ENCODE data around the gene ZNF483.

ZNF483 gene

DNA sequence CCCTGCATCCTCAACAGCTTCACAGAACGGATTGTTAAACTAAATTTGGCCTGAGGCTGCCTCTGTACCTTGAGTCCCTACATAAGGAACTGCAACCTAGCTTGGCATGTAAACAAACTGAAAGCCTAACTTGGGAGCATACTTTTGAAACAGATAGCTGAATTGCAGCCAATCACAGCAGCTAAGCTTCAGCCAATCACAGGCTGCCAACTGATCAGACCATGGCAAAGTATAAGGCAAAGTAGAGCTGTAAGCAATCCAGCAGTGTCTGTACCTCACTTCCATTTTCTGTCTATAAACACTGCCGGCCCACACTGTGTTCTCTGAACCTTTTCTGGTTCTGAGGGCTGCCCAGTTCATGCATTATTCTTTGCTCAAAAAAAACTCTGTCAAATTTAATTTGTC lies 8.9 kb upstream of the ZNF483 start:
- FAIRE-seq: no peak
- DNase-seq (ENCODE audit: insufficient read length, low spot score): no peak
- TF ChIP-seq, protein P1, sequence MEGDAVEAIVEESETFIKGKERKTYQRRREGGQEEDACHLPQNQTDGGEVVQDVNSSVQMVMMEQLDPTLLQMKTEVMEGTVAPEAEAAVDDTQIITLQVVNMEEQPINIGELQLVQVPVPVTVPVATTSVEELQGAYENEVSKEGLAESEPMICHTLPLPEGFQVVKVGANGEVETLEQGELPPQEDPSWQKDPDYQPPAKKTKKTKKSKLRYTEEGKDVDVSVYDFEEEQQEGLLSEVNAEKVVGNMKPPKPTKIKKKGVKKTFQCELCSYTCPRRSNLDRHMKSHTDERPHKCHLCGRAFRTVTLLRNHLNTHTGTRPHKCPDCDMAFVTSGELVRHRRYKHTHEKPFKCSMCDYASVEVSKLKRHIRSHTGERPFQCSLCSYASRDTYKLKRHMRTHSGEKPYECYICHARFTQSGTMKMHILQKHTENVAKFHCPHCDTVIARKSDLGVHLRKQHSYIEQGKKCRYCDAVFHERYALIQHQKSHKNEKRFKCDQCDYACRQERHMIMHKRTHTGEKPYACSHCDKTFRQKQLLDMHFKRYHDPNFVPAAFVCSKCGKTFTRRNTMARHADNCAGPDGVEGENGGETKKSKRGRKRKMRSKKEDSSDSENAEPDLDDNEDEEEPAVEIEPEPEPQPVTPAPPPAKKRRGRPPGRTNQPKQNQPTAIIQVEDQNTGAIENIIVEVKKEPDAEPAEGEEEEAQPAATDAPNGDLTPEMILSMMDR (IDR thresholded peaks at IDR 0.05; ENCODE audit: insufficient read depth, missing control alignments): no peak

DNA sequence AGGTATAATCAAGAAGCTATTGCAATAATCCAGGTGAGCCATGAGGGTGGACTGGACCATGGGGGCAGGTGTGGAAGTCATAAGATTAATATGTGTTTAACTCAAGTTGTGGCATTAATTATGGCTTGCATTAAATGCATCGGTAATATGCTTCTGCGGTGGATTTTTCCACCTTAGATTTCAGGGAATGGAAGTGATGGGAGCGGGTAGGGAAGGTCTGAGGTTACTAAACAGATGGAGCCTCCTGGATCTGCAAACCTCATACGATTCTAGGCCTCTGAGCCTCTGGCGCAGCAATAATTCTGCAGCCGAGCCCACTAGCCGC lies 286 bp upstream of the ZNF483 start:
- DNase-seq (ENCODE audit: insufficient read length, low spot score) (no peak), FAIRE-seq (no peak)
- TF ChIP-seq, protein P1 (IDR thresholded peaks at IDR 0.05; ENCODE audit: insufficient read depth, missing control alignments): no peak

DNA sequence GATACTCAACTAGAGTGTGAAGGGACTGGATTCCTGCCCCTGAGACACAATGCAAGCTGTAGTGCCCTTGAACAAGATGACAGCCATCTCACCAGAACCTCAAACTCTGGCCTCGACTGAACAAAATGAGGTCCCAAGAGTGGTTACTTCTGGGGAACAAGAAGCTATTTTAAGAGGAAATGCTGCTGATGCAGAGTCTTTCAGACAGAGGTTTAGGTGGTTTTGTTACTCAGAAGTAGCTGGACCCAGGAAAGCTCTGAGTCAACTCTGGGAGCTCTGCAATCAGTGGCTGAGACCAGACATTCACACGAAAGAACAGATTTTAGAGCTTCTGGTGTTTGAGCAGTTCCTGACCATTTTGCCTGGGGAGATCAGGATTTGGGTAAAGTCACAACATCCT lies 2.4 kb downstream of the ZNF483 start:
- FAIRE-seq: no peak
- TF ChIP-seq, protein P1 (IDR thresholded peaks at IDR 0.05; ENCODE audit: insufficient read depth, missing control alignments): no peak
- no peak for DNase-seq (ENCODE audit: insufficient read length, low spot score)

DNA sequence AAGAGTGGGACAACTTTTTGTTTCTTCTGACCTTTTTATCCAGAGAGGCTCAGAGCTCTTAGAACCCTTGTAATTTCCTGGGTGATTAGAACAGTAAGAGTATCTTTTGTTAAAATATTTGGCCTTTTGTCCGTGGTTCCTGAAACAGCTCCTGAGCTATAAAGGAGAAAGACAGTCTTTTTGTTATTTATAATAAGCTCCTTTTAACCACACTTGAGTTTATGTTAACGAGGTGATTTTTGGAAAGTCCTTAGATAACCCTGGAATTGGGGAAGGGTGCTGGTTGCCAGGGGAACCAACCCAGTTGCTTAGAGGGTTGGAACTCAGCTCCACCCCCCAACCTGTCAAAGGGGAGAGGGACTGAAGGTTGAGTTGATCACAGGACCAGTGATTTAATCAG lies 4.8 kb downstream of the ZNF483 start:
- FAIRE-seq (no peak), DNase-seq (ENCODE audit: insufficient read length, low spot score) (no peak)
- TF ChIP-seq, protein P1 (IDR thresholded peaks at IDR 0.05; ENCODE audit: insufficient read depth, missing control alignments): no peak

DNA sequence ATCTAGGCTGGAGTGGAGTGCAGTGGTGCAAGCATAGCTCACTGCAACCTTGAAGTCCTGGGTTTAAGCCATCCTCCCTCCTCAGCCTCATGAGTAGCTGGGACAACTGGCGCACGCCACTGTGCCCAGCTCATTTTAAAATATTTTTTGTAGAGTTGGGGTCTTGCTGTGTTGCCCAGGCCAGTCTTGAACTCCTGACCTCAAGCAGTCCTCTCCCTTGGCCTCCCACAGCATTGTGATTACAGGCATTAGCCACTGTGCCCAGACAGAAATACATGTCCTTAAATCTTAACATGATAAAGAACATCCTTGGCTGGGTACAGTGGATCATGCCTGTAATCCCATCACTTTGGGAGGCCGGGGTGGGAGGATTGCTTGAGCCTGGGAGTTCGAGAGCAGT lies 6.7 kb downstream of the ZNF483 start:
- TF ChIP-seq, protein P1 (IDR thresholded peaks at IDR 0.05; ENCODE audit: insufficient read depth, missing control alignments): no peak
- DNase-seq (ENCODE audit: insufficient read length, low spot score): no peak
- no peak for FAIRE-seq

DNA sequence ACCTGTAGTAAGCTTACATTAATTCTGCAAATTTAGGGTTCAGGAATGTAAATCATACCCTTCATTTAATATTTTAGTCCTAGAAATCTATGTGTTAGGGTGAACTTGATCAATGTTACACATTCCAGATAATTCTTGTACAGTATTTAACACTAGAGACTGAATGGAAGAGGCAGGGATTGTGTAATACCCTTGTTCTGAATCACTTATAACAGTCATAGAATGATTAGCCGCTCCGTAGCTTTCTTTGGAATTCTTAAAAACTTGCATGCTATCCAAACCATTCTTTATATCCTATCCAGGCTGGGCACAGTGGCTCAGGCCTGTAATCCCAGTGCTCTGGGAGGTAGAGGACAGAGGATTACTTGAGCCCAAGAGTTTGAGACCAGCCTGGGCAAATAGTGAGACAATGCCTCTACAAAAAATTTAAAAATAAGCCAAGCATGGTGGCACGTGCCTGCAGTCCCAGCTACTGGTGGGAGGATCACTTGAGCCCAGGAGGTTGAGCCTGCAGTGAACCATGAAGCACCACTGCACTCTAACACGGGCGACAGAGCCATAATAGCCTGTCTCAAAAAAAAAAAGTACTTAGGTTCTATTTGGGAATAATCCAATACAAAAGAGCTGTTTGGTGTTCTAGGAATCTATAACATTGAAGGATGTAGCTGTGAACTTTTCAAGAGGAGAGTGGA lies 8.3 kb downstream of the ZNF483 start:
- no peak for FAIRE-seq
- no peak for DNase-seq (ENCODE audit: insufficient read length, low spot score)
- TF ChIP-seq, protein P1 (IDR thresholded peaks at IDR 0.05; ENCODE audit: insufficient read depth, missing control alignments): no peak

DNA sequence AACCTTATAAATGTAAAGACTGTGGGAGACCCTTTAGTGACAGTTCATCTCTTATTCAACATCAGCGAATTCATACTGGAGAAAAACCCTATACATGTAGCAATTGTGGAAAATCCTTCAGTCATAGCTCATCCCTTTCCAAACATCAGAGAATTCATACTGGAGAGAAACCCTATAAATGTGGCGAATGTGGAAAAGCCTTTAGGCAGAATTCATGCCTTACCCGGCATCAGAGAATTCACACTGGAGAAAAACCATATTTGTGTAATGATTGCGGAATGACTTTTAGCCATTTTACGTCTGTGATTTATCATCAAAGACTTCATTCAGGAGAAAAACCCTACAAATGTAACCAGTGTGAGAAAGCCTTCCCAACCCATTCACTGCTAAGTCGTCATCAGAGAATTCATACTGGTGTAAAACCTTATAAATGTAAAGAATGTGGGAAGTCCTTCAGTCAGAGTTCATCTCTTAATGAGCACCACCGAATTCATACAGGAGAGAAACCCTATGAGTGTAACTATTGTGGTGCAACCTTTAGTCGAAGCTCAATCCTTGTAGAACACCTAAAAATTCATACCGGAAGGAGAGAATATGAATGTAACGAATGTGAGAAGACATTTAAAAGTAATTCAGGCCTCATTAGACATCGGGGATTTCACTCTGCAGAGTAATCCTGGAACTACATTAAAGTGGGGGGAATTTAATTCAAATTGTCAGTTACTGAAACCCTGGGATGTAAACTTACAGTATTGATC lies 17.7 kb downstream of the ZNF483 start:
- TF ChIP-seq, protein P1 (IDR thresholded peaks at IDR 0.05; ENCODE audit: insufficient read depth, missing control alignments): no peak
- FAIRE-seq (no peak), DNase-seq (ENCODE audit: insufficient read length, low spot score) (no peak)

Data from D721Med (cell line).